Stimulated activated CD4-positive, alpha-beta T cell treated with anti-CD3 and anti-CD28 coated beads, Interleukin-12 subunit alpha, Interleukin-12 subunit beta, amount 100 ng/mL, for 4 hours (primary cell): ENCODE data around the gene ATP5F1C.

ENCODE experiments used
- DNase-seq: peaks from one replicate; pipeline ENCODE4 v3.0.0-alpha.2; 2020

The ATP5F1C gene

GRCh38 chr10:7853890-7854289 is 65.9 kb downstream of the ATP5F1C start:
- no peak for DNase-seq

- DNase-seq, result no peak
Measured at GRCh38 chr10:7855205-7855604, 67.2 kb downstream of the ATP5F1C start.

GRCh38 chr10:7856678-7857077 is 68.7 kb downstream of the ATP5F1C start:
- DNase-seq, result no peak

GRCh38 chr10:7857262-7857661 is 69.3 kb downstream of the ATP5F1C start:
- DNase-seq, result no peak
